ENCODE measurements around the gene GLRX.

Gene GLRX

DNA sequence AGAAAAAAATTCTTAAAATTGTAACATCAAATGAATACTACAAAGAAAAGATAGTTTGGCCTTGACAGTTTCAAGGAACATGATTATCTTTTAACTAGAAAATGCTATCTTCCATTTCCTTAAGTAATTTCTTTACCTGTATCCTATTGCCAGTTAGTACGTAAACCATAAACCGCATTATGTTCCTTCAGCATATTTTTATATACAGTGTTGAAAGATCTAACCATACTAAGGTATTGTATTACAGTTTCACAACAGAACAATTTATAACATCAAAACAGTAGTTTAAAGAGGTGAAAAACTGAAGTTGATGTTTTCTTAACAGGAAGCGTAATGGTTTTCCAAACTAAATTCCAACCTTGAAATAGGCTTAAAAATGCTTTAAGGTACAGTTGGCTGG is 45.1 kb downstream of the GLRX start:
- DNase-seq, result no peak

DNA sequence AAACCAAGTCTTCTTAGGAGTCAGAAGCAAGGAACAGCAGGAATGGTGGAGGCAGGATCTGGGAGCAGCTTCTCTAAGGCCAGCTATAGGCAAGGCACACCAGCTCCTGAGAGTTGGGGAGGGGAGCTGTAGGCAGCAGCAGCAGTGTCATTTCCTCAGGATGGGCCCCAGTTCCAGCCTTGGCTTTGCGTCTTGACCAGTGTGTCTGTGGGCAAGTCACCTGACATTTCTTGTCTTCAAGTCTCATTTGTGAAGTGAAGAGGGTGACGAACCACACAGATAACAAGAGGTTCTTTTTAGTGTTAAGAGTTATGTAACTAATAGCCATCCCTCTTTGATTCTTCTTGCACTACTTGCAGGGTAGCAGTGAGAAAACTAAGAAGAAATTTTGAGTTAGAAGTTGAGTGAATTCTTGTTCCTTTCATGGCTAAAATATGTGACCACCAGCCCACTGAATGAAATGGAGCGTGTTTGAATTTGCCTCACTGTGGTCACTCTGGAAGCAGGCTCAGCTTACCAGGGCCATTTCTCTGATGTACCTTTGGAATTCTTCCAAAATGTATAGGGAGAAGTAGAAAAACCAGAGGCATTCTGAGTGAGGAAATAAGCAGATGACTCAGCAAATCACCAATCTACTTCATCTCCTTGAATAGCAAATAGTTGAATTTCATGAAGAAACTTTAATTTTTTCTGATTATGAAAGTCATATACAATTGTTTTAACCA is 49.0 kb downstream of the GLRX start:
- DNase-seq, result no peak

DNA sequence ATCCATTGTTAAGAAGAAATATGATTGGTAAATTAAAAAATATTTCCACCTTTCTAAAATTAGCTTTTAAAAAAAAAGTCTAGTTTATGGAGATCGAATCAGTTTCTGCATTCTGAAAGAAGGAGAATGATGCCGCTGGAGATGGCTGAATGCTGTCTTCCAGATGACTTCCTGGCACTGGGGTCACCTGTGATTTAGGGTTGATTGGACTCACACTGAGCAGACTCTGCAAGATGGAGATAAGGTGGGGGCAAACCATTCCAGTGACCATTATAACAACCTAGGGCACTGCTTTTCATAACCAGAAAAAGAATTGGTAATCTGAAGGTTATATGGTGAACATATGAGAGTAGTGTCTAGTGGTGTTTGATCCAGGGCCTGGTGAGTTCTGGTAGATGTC is 50.6 kb downstream of the GLRX start:
- no peak for DNase-seq

DNA sequence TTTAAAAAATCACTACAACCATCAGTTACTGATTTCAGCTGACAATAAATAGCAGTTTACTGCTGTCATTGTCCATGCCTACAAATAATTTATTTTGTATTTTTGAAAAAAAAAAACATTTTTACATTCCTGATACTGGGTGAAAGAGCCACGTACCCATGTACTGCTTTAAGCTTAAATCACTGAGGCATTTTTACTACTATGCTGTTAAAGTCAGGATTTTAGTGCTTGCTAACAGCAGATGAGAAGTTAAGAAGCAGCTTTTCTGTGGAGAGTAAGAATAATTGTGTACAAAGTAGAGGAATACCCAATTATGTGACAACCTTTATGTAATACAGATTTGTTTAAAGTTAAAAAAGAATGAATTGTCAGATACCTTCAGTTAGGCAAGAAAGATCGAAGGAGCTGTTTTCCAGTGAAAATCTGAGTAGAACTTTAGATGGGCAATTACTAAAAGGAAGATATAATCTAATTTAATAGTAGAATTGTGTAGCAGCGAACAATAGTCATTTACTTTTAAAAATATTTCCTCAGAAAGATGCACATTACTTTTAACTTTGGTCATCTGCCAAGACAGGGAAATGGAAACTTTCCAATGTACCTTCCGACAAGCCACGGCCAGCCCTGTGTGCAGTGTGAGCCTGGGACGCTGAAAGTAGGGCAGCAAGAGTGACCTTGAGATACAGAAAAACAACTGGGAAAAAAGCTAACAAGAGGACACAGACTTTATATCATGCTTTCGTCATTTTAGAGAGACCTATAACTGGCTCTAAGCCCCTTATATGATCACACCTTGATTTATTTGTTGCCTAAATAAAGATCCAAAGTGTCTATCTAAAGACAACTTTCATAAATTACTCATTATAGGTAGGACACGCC is 51.5 kb downstream of the GLRX start:
- DNase-seq, result no peak

DNA sequence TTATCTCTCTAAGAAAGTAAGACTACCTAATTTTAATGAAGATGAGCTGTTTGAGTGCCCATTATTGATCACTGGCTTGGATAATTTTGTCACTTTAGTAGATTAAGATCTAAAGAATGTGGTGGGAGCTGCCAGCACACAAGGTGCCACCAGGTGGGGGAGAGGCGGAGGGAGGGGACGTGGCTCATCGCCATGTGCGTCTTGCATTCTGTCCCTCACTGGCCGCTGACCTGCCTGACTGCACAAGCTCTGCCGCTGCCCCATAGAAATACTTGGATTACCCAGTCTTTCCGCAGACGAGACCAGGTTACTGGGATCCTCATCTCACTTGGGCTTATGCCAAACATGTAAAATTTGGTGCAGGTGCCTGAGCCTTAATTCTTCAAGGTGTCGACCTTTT is 53.8 kb downstream of the GLRX start:
- no peak for DNase-seq

DNA sequence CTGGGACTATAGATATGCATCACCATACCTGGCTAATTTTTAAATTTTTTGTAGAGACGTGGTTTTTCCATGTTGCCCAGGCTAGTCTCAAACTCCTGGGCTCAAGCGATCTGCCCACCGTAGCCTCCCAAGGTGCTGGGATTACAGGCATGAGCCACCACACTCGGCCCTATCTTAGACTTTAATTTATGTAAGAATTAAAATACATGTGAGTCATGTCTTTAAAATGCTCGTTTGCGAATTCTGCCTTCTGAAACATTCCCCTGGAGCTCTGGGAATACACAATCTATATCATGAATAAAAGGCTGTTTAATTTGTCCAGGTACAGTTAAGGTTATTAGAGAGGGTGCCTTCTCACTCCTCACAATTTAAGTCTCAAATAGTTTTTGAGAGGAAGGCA is 58.6 kb downstream of the GLRX start:
- DNase-seq, result no peak

All from activated CD4-positive, alpha-beta T cell treated with anti-CD3 and anti-CD28 coated beads, Interleukin-2, amount 50 U/mL, for 4 hours (primary cell).